IMR-90 (cell line): Measurements from ENCODE around the gene IRF2.

ENCODE experiments used
- NFE2L2 ChIP-seq: fragments of 150-350 bp; IDR thresholded peaks from 2 replicates; pipeline ENCODE4 v1.6.1; 2016; ENCODE audit warnings: low read depth, mild to moderate bottlenecking, low read length
- POLR2A ChIP-seq: IDR thresholded peaks from 2 replicates; pipeline ENCODE4 v1.6.1; 2012; ENCODE audit warnings: mild to moderate bottlenecking, low read depth, low read length

GRCh38 chr4:184514121-184514988, 40.0 kb upstream of the IRF2 start:
- TF ChIP-seq POLR2A = no peak
- peak; percentile 2; the same call in 1 of the 2 replicates for TF ChIP-seq NFE2L2
